GM12878 (cell line): ENCODE data around the gene SLC25A11. TPM values are rescaled to one million over a fixed set of nuclear protein-coding genes. Genes with fewer than 3 reads are reported as not detected.

Experiments used
- ASH2L ChIP-seq: fragments of 300-600, 200-600 bp; sonication (generic); IDR thresholded peaks from 2 replicates; pipeline ENCODE4 v1.6.1; 2017; ENCODE audit warnings: low read depth, mild to moderate bottlenecking, borderline replicate concordance
- CBX3 ChIP-seq: fragments of 200-600 bp; sonication (generic); IDR thresholded peaks from 2 replicates; pipeline ENCODE4 v1.6.1; 2016; ENCODE audit warnings: low read depth, borderline replicate concordance
- CHD2 ChIP-seq: IDR thresholded peaks from 2 replicates; pipeline ENCODE4 v1.6.1; 2011; ENCODE audit warnings: low read depth, low read length, improper control_type of control experiment, borderline replicate concordance
- CHD4 ChIP-seq: fragments of 200-600 bp; sonication (generic); IDR thresholded peaks from 2 replicates; pipeline ENCODE4 v1.6.1; 2016; ENCODE audit warnings: mild to moderate bottlenecking
- EP300 ChIP-seq, 2 experiments: fragments of 150-350 bp in 1 of 2; IDR thresholded peaks; 2 replicates each; pipeline ENCODE4 v1.6.1; 2011 to 2012; ENCODE audit warnings: low read depth in 2 of 2, low read length in 2 of 2, borderline replicate concordance in 1 of 2, improper control_type of control experiment in 1 of 2, inconsistent platforms in 1 of 2; ENCODE audit not compliant: control insufficient read depth in 1 of 2
- MTA3 ChIP-seq: IDR thresholded peaks from 2 replicates; pipeline ENCODE4 v1.6.1; 2012; ENCODE audit warnings: low read length, inconsistent platforms, borderline replicate concordance
- NBN ChIP-seq: fragments of 450-650 bp; IDR thresholded peaks from 2 replicates; pipeline ENCODE4 v1.6.1; 2016
- NR2F1 ChIP-seq: fragments of 450-650 bp; conservative IDR thresholded peaks from 2 replicates; pipeline ENCODE4 v1.6.1; 2017; ENCODE audit warnings: mild to moderate bottlenecking
- PAX8 ChIP-seq: fragments of 450-650 bp; IDR thresholded peaks from 2 replicates; pipeline ENCODE4 v1.6.1; 2017; ENCODE audit warnings: mild to moderate bottlenecking, moderate library complexity
- POLR2AphosphoS5 ChIP-seq: IDR thresholded peaks from 2 replicates; pipeline ENCODE4 v1.6.1; 2011; ENCODE audit warnings: mild to moderate bottlenecking, low read length, inconsistent platforms
- RCOR1 ChIP-seq: conservative IDR thresholded peaks from 2 replicates; pipeline ENCODE4 v1.6.1; 2012; ENCODE audit warnings: low read depth, low read length, improper control_type of control experiment
- SMAD1 ChIP-seq: fragments of 450-650 bp; IDR thresholded peaks from 2 replicates; pipeline ENCODE4 v1.6.1; 2018; ENCODE audit warnings: mild to moderate bottlenecking, low read depth; ENCODE audit not compliant: partially characterized antibody
- SMARCA5 ChIP-seq: fragments of 450-650 bp; IDR thresholded peaks from 2 replicates; pipeline ENCODE4 v1.6.1; 2017; ENCODE audit warnings: mild to moderate bottlenecking
- SMC3 ChIP-seq: IDR thresholded peaks from 2 replicates; pipeline ENCODE4 v1.6.1; 2011; ENCODE audit warnings: low read length, improper control_type of control experiment, borderline replicate concordance
- SP1 ChIP-seq: IDR thresholded peaks from one replicate; pipeline ENCODE4 v1.6.1; 2011; ENCODE audit warnings: low read depth, low read length
- TCF7 ChIP-seq: IDR thresholded peaks from 2 replicates; pipeline ENCODE4 v1.6.1; 2014; ENCODE audit warnings: antibody characterized with exemption, borderline replicate concordance
- polyA plus RNA-seq, 11 experiments: library from polyadenylated mRNA; depleted of rRNA in 4 of 11; unstranded in 6 of 11; stranded (reverse) in 5 of 11; fragments of >200 nt; fragmentation: Nextera tagmentation in 4 of 11; fragmentation: Illumina TruSeq in 1 of 11; extraction: Ambion mirVana in 4 of 11; extraction: Trizol in 1 of 11; gene quantifications; 1 replicate in 1 of 11; 2 replicates in 10 of 11; pipeline versions ENCODE4 v1.2.1 to v1.2.3, GENCODE V29; 2011 to 2016; ENCODE audit warnings: inconsistent platforms in 2 of 11, missing spikeins in 2 of 11, low read depth in 1 of 11
- total RNA-seq, 4 experiments: library from RNA; depleted of rRNA in 3 of 4; stranded (reverse); fragments of >200 nt in 3 of 4; fragmentation: Illumina TruSeq in 1 of 4; extraction: Trizol in 1 of 4; gene quantifications; 2 replicates each; pipeline versions ENCODE4 v1.2.1 to v1.2.3, GENCODE V29; 2013 to 2021
- TF ChIP-seq, protein P1 (sequence below): fragments of 450-650 bp; IDR thresholded peaks from 2 replicates; pipeline ENCODE4 v1.6.1; 2017; ENCODE audit warnings: borderline replicate concordance
- TF ChIP-seq, protein P2 (sequence below): fragments of 450-650 bp; IDR thresholded peaks from 2 replicates; pipeline ENCODE4 v1.6.1; 2016; ENCODE audit warnings: mild to moderate bottlenecking
- TF ChIP-seq, protein P3 (sequence below): fragments of 450-650 bp; conservative IDR thresholded peaks from 2 replicates; pipeline ENCODE4 v1.6.1; 2017; ENCODE audit warnings: mild to moderate bottlenecking, moderate library complexity
- TF ChIP-seq, protein P4 (sequence below): fragments of 450-650 bp; IDR thresholded peaks from 2 replicates; pipeline ENCODE4 v1.6.1; 2017; ENCODE audit warnings: low read depth, mild to moderate bottlenecking, moderate library complexity
- TF ChIP-seq, protein P5 (sequence below): fragments of 450-650 bp; IDR thresholded peaks from 2 replicates; pipeline ENCODE4 v1.6.1; 2016; ENCODE audit warnings: mild to moderate bottlenecking, moderate library complexity, borderline replicate concordance

SLC25A11 gene
- total and polyA plus RNA-seq, 10 of the 15 experiments (the other 5 are each of a cell fraction or from before 2014, with no cell fraction given), result 5.8 to 142 (median 65.0) TPM

DNA sequence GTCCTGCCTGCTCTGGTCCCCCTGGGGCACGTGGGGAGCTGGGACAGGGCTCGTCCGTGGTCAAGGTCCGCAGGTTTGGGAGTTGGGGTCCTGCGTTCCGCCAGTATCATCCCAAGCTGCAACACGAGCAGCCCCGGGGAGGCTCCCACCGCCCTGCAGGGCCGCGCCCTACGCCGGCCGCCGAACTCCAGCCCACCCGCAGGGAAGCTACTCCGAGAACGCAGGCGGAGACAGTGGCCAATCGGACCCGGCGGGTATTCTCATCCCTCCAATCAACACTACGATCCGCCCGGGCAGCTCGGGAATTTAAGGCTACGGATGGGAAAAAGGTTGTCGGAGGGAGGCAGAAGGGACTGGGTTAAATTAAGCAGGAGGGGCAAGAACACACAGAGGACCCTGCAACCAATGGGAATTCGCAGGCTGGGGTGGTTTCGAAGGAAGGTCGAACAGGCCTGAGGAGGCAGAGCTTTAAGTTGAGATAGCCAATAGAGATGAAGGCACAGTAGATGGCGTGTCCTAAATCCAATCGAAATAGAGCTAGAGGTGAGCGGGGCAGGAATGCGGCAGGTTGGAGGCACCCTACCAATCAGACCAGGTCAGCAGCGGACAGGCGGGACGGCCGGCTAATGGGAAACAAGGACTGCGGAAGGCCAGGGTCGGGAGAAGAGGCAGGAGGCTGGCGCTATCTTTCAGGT lies 27.1 kb upstream of the SLC25A11 start (continued):
- TF ChIP-seq, protein P1, sequence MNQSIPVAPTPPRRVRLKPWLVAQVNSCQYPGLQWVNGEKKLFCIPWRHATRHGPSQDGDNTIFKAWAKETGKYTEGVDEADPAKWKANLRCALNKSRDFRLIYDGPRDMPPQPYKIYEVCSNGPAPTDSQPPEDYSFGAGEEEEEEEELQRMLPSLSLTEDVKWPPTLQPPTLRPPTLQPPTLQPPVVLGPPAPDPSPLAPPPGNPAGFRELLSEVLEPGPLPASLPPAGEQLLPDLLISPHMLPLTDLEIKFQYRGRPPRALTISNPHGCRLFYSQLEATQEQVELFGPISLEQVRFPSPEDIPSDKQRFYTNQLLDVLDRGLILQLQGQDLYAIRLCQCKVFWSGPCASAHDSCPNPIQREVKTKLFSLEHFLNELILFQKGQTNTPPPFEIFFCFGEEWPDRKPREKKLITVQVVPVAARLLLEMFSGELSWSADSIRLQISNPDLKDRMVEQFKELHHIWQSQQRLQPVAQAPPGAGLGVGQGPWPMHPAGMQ, result no peak
- no peak for TF ChIP-seq SMAD1
- TF ChIP-seq, protein P2, sequence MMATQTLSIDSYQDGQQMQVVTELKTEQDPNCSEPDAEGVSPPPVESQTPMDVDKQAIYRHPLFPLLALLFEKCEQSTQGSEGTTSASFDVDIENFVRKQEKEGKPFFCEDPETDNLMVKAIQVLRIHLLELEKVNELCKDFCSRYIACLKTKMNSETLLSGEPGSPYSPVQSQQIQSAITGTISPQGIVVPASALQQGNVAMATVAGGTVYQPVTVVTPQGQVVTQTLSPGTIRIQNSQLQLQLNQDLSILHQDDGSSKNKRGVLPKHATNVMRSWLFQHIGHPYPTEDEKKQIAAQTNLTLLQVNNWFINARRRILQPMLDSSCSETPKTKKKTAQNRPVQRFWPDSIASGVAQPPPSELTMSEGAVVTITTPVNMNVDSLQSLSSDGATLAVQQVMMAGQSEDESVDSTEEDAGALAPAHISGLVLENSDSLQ, result peak; percentile 100
- TF ChIP-seq NBN, result no peak; the same call in 1 of the 2 replicates
- no peak for TF ChIP-seq CBX3
- TF ChIP-seq ASH2L, result no peak
- no peak for TF ChIP-seq CHD4
- no peak for TF ChIP-seq PAX8
- TF ChIP-seq SP1, result peak; percentile 100
- TF ChIP-seq NR2F1, result no peak
- TF ChIP-seq MTA3, result no peak
- TF ChIP-seq, protein P3, sequence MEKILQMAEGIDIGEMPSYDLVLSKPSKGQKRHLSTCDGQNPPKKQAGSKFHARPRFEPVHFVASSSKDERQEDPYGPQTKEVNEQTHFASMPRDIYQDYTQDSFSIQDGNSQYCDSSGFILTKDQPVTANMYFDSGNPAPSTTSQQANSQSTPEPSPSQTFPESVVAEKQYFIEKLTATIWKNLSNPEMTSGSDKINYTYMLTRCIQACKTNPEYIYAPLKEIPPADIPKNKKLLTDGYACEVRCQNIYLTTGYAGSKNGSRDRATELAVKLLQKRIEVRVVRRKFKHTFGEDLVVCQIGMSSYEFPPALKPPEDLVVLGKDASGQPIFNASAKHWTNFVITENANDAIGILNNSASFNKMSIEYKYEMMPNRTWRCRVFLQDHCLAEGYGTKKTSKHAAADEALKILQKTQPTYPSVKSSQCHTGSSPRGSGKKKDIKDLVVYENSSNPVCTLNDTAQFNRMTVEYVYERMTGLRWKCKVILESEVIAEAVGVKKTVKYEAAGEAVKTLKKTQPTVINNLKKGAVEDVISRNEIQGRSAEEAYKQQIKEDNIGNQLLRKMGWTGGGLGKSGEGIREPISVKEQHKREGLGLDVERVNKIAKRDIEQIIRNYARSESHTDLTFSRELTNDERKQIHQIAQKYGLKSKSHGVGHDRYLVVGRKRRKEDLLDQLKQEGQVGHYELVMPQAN, result 0 out of 2 replicates have a peak, but pooled peaks have one; percentile 52
- no peak for TF ChIP-seq EP300 (IDR thresholded peaks at IDR 0.05; ENCODE audit: borderline replicate concordance in 1 of 2, control insufficient read depth in 1 of 2, low read depth in 2 of 2, low read length in 2 of 2)
- TF ChIP-seq RCOR1, result 0 out of 2 replicates have a peak, but pooled peaks have one; percentile 61
- no peak; the same call in 1 of the 2 replicates for TF ChIP-seq SMARCA5
- TF ChIP-seq POLR2AphosphoS5, result no peak
- TF ChIP-seq, protein P4, sequence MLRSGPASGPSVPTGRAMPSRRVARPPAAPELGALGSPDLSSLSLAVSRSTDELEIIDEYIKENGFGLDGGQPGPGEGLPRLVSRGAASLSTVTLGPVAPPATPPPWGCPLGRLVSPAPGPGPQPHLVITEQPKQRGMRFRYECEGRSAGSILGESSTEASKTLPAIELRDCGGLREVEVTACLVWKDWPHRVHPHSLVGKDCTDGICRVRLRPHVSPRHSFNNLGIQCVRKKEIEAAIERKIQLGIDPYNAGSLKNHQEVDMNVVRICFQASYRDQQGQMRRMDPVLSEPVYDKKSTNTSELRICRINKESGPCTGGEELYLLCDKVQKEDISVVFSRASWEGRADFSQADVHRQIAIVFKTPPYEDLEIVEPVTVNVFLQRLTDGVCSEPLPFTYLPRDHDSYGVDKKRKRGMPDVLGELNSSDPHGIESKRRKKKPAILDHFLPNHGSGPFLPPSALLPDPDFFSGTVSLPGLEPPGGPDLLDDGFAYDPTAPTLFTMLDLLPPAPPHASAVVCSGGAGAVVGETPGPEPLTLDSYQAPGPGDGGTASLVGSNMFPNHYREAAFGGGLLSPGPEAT, result no peak
- TF ChIP-seq CHD2, result peak; percentile 98
- no peak for TF ChIP-seq SMC3
- TF ChIP-seq, protein P5, sequence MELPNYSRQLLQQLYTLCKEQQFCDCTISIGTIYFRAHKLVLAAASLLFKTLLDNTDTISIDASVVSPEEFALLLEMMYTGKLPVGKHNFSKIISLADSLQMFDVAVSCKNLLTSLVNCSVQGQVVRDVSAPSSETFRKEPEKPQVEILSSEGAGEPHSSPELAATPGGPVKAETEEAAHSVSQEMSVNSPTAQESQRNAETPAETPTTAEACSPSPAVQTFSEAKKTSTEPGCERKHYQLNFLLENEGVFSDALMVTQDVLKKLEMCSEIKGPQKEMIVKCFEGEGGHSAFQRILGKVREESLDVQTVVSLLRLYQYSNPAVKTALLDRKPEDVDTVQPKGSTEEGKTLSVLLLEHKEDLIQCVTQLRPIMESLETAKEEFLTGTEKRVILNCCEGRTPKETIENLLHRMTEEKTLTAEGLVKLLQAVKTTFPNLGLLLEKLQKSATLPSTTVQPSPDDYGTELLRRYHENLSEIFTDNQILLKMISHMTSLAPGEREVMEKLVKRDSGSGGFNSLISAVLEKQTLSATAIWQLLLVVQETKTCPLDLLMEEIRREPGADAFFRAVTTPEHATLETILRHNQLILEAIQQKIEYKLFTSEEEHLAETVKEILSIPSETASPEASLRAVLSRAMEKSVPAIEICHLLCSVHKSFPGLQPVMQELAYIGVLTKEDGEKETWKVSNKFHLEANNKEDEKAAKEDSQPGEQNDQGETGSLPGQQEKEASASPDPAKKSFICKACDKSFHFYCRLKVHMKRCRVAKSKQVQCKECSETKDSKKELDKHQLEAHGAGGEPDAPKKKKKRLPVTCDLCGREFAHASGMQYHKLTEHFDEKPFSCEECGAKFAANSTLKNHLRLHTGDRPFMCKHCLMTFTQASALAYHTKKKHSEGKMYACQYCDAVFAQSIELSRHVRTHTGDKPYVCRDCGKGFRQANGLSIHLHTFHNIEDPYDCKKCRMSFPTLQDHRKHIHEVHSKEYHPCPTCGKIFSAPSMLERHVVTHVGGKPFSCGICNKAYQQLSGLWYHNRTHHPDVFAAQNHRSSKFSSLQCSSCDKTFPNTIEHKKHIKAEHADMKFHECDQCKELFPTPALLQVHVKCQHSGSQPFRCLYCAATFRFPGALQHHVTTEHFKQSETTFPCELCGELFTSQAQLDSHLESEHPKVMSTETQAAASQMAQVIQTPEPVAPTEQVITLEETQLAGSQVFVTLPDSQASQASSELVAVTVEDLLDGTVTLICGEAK, result peak; percentile 76; the same call in 1 of the 2 replicates
- TF ChIP-seq TCF7, result no peak
